ENCODE measurements around the gene HARBI1. TPM values are rescaled to one million over a fixed set of nuclear protein-coding genes. Genes with fewer than 3 reads are reported as not detected.

HARBI1 gene
- total and polyA plus RNA-seq, 8 donors: 2.9 to 5.0 (median 3.5) TPM

DNA sequence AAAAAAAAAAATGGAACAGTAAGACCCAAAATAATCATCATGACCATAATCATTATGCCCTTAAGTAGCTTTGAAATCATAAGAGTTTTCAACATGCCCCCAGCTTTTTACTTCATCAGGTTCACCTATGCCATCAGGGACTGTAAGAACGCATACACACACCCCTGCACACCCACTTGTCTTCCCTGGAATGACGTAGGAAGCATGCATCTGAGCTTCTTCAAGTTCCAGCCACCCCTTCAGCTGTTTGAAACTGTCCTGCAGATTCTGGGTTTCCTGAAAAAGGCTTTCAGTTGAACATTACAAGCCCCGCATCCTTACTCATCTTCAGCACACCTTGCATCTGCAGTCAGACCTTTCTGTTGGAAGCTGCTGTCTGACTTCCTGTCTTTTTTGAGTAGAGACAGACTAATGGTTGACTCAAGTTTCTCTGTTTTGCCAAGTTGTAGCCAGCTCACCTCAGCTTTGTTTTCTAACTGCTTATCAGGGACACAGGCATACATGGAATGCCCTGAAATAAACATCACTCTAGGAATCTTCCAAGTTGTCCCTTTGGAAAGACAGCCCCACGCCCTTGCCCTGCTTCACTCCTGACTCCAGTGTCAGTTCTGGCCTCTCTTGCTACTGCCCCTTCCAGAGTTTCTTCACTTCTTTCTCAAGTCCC lies 46.4 kb upstream of the HARBI1 start:
- intact Hi-C loops (cut with DNase I): no loop called here
- no peak for ATAC-seq
- H3K4me3 ChIP-seq: no peak overlapping the region
- no peak overlapping the region for H3K27ac ChIP-seq
- DNase-seq: no peak
- H3K27me3 ChIP-seq: no peaks in the 10 kb centered on the region
- peaks cover 0 to 5% of the 10 kb centered on the region in 2 donors for H3K4me1 ChIP-seq
- H3K36me3 ChIP-seq: peaks cover 0 to 97% of the 10 kb centered on the region in 2 donors
- TF ChIP-seq CTCF (IDR thresholded peaks at IDR 0.05): no peak
- H3K9me3 ChIP-seq: no peaks in the 10 kb centered on the region

DNA sequence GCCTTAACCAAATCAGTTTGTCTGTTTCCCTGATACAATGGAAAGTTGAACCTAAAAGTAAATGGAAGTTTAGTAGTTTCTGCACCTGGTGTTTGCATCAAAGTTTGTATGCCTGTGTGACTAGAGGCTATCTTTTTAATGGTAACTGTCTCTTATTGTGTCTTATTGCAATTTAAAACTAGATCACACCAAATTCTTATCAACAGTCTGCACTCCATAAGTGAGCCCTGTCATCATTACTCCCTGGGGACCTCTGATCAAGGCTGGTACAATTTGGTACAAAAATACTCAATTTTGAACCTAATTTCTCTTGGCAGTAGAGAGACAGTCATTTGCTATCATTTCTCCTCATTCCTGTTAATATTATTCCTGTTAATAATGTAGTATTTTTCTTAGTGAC lies 45.3 kb upstream of the HARBI1 start:
- H3K36me3 ChIP-seq: peaks cover 0 to 97% of the 10 kb centered on the region in 2 donors
- intact Hi-C loops (cut with DNase I): no loop called here
- DNase-seq: no peak
- H3K27ac ChIP-seq: no peak overlapping the region
- peaks cover 0 to 5% of the 10 kb centered on the region in 2 donors for H3K4me1 ChIP-seq
- no peak overlapping the region for H3K4me3 ChIP-seq
- H3K27me3 ChIP-seq: no peaks in the 10 kb centered on the region
- no peaks in the 10 kb centered on the region for H3K9me3 ChIP-seq
- ATAC-seq: no peak
- no peak for TF ChIP-seq CTCF (IDR thresholded peaks at IDR 0.05)

DNA sequence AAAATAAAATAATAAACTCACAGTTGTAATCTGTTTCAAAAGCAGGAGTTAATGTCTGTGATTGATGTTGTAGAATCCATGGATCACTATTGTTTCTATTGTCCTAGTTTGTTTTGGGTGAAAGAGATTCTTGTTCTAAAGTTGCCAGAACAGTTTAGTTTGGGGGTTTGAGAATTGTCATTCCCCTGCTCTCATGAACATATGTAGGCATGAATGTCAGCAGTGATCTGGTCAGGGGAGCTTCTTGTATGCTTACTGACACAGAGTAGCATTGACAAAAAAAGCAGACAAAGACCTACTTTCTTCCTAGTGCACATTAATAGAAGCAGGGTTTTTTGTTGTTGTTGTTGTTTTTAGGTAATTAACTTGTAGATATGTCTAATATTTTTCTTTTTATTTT lies 44.8 kb upstream of the HARBI1 start:
- intact Hi-C loops (cut with DNase I): no loop called here
- Histone ChIP-seq H3K27me3 (no peaks in the 10 kb centered on the region), H3K27ac (no peak overlapping the region), H3K4me3 (no peak overlapping the region), H3K36me3 (peaks cover 0 to 97% of the 10 kb centered on the region in 2 donors), H3K9me3 (no peaks in the 10 kb centered on the region), H3K4me1 (peaks cover 0 to 5% of the 10 kb centered on the region in 2 donors)
- DNase-seq (no peak), ATAC-seq (no peak)
- TF ChIP-seq CTCF (IDR thresholded peaks at IDR 0.05): no peak

DNA sequence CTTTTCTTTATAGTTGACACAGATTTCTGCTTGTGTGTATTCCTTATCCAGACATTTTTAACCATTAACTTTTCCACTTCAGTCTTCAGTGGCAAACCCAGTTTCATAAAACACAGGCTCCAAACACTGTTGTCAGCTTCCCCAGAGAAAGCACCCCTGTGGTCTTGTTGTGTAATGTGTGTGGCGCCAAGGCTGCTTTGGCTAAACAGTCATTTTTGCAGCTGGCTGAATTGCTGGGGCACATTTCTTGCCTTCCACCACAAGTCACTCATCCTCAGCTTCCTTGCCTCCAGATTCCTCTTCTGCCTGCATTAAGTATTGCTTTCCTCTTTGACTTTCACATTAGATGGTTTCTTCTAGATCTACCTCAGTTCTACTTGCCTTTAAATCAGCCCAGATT lies 42.9 kb upstream of the HARBI1 start:
- Histone ChIP-seq H3K36me3 (peaks cover 0 to 97% of the 10 kb centered on the region in 2 donors), H3K4me3 (no peak overlapping the region), H3K27me3 (no peaks in the 10 kb centered on the region), H3K4me1 (peaks cover 0 to 5% of the 10 kb centered on the region in 2 donors), H3K27ac (peak overlapping the region in 1 of 2 donors; percentile 50), H3K9me3 (no peaks in the 10 kb centered on the region)
- no peak for ATAC-seq
- no peak for TF ChIP-seq CTCF (IDR thresholded peaks at IDR 0.05)
- DNase-seq: no peak
- intact Hi-C loops (cut with DNase I): no loop called here

GRCh38 chr11:46658259-46658658 lies 41.2 kb upstream of the HARBI1 start:
- Histone ChIP-seq H3K27me3 (no peaks in the 10 kb centered on the region), H3K9me3 (no peaks in the 10 kb centered on the region), H3K36me3 (peaks cover 0 to 98% of the 10 kb centered on the region in 2 donors), H3K4me3 (no peak overlapping the region), H3K27ac (no peak overlapping the region), H3K4me1 (peaks cover 0 to 5% of the 10 kb centered on the region in 2 donors)
- ATAC-seq (no peak), DNase-seq (no peak)
- no peak for TF ChIP-seq CTCF (IDR thresholded peaks at IDR 0.05)
- intact Hi-C loops (cut with DNase I): no loop called here

Measured in left lung (tissue), 10 donors.